Lung microvascular endothelial cell (primary cell): ENCODE data around the gene TUG1. TPM values are rescaled to one million over a fixed set of nuclear protein-coding genes. Genes with fewer than 3 reads are reported as not detected.

Source experiments
- DNase-seq, 2 donors: peaks; one replicate each; pipeline versions ENCODE4 v3.0.0 to v3.0.0-alpha.2; 2010; ENCODE audit warnings: low read depth in 2 of 2
- total RNA-seq: library from RNA; depleted of rRNA; stranded (reverse); fragments of >200 nt; gene quantifications from 2 replicates; pipeline ENCODE4 v1.2.1, GENCODE V29; 2014

The TUG1 gene
- total RNA-seq, 1 donor from 2014 or later = 37.3 TPM

DNA sequence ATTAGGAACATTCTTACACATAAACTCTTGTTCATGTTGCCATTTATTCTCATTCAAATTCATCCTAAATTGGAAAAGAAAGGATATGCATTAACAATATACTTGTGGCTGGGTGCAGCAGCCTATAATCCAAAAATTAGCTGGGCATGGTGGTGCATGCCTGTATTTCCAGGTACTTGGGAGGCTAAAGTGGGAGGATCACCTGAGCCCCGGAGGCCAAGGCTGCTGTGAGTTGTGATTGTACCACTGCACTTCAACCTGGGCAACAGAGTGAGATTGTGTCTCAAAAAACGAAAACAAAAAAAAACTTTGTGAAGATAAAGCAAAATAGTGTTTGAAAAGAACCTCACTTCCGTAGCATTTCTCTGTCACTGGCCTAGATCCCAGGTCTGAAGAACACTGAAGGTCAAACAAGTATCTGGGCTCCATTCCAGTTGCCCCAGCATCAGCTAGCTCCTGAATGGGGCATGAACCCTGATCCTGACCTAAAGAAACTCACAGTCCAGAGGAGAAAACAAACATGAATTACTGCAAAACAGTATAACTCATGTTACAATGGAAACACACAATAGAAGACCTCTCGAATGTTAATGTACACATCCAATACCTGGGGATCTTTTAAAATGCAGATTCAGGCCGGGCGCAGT, 32.2 kb downstream of the TUG1 start:
- DNase-seq = no peak

DNA sequence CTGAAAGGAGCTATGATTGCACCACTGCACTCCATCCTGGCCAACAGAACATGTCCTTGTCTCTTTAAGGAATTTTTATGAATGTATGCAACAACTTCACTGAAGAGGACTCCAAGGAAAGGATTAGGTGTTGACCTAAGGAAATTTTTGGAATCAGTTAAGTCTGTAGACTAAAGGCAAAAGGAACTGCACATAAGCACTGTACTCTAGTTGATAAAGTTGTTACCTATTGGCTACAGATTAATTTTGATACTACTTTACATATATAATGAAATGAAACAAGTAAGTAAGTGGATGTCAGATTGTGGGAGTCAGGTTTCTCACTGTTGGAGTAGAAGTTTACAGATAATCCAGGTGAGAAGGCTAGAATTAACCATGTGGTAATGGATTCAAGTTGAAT, 36.5 kb downstream of the TUG1 start:
- no peak for DNase-seq

DNA sequence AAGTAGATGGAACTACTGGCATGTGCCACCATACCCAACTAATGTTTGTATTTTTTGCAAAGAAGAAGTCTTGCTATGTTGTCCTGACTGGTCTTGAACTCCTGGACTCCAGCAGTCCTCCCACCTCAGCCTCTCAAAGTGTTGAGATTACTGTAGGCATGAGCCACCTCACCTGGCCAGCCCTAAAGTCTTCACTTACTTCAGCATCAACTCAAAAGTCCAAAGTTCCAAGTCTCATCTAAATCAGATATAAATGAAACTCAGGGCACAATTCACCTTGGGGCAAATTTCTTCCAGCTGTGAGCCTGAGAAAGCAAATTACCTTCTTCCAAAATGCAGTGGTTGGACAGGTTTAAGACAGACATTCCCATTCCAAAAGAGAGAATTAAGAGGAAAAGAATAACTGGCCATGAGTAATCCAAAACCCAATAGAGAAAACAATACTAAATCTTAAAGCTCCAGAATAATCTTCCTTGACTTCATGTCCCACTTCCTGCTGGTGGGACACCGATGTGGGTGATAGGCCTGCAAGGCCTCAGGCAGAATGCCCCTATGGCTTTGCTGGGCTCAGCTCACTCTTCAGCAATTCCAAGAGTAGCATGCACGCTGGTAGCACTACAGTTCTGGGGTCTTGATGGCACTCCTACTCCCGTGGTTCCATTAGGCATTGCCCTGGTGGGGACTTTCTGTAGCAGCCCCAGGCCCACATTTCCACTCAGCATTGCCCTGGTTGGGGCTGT, 50.3 kb downstream of the TUG1 start:
- DNase-seq = no peak

DNA sequence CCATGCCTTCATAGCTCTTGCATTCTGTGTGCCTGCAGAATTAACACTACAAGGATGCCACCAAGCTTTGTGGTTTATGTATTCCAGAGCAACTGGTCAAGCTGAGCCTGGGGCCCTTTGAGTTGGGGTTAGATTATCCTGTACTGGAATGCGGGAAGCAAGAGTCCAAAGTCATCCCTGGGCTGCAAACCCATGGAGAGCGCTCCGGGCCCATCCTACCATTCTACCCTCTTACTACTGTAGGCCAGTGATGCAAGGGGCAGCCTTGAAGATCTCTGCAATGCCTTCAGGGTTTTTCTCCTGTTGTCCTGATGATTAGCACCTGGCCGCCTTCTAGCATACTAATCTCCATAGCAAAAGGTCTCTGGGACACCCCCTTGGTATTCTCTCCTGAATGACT, 51.3 kb downstream of the TUG1 start:
- no peak for DNase-seq

DNA sequence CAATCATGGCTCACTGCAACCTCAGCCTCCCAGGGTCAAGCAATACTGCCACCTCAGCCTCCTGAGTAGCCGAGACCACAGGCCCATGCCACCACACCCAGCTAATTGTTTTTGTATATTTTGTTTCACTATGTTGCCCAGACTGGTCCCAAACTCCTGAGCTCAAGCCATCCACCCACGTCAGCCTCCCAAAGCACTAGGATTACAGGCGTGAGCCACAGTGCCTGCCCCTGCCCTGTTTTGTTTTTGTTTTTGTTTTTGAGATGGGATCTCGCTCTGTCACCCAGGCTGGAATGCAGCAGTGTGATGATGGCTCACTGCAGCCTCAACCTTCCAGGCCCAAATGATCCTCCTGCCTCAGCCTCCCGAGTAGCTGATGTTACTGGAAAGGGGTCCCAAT, 53.5 kb downstream of the TUG1 start:
- DNase-seq = no peak

Other genes starting within 250 kb of the TUG1 start
- 8.3 and 14.9 TPM in 2 replicates for gene MORC2, start 491 bp upstream of the TUG1 start, total RNA-seq
- gene SMTN, start 112.1 kb downstream of the TUG1 start, total RNA-seq = 93.1 and 180 TPM in 2 replicates
- 10.3 and 21.8 TPM in 2 replicates for gene SELENOM, start 138.3 kb downstream of the TUG1 start, total RNA-seq
- under 0.01 TPM in 2 replicates for gene INPP5J, start 153.7 kb downstream of the TUG1 start, total RNA-seq
- gene PLA2G3, start 171.2 kb downstream of the TUG1 start, total RNA-seq = not detected in 2 replicates
- 23.3 and 30.6 TPM in 2 replicates for gene RNF185, start 190.9 kb downstream of the TUG1 start, total RNA-seq
- gene LIMK2, start 243.0 kb downstream of the TUG1 start, total RNA-seq = 51.2 and 64.3 TPM in 2 replicates